ENCODE data around the gene TAS2R31. TPM values are rescaled to one million over a fixed set of nuclear protein-coding genes. Genes with fewer than 3 reads are reported as not detected.
A peak's percentile ranks its signal among the peaks of the same experiment; 100 is the strongest.

The TAS2R31 gene
- total and polyA plus RNA-seq, 2 of the 13 experiments (the other 11 are each of a cell fraction or from before 2014, with no cell fraction given), result 0.96 to 6.5 TPM

DNA sequence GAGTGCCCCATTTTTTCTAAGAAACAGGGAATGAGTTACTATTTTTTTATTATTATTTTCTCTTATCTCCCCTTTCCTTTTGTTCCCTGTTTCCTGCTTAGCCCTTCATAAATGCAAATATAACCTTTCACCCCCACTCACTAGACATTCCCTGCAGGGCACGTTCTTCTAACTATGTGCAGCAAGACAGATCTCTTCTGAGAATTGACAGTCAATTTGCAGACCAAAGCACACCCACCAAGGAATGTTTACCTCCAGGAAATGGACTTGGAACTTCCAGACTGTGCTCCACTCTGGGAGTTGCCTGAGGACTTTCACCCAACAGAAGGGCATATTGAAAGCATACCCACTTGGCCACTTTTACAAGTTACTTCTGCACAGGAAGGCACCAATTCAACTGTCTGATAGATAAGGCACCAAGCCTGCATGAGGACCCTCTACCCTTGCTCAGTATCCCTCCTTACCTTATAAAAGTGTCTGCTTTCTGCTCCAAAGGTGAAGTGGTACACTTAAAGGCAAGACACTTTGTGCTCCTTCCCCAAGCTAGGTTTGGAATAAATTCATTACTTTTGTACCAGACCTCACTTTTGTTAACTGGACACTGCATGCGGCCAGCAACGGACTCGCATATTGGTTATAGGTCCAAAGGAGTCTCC, 15.3 kb downstream of the TAS2R31 start (continued):
- TF ChIP-seq, protein P1, sequence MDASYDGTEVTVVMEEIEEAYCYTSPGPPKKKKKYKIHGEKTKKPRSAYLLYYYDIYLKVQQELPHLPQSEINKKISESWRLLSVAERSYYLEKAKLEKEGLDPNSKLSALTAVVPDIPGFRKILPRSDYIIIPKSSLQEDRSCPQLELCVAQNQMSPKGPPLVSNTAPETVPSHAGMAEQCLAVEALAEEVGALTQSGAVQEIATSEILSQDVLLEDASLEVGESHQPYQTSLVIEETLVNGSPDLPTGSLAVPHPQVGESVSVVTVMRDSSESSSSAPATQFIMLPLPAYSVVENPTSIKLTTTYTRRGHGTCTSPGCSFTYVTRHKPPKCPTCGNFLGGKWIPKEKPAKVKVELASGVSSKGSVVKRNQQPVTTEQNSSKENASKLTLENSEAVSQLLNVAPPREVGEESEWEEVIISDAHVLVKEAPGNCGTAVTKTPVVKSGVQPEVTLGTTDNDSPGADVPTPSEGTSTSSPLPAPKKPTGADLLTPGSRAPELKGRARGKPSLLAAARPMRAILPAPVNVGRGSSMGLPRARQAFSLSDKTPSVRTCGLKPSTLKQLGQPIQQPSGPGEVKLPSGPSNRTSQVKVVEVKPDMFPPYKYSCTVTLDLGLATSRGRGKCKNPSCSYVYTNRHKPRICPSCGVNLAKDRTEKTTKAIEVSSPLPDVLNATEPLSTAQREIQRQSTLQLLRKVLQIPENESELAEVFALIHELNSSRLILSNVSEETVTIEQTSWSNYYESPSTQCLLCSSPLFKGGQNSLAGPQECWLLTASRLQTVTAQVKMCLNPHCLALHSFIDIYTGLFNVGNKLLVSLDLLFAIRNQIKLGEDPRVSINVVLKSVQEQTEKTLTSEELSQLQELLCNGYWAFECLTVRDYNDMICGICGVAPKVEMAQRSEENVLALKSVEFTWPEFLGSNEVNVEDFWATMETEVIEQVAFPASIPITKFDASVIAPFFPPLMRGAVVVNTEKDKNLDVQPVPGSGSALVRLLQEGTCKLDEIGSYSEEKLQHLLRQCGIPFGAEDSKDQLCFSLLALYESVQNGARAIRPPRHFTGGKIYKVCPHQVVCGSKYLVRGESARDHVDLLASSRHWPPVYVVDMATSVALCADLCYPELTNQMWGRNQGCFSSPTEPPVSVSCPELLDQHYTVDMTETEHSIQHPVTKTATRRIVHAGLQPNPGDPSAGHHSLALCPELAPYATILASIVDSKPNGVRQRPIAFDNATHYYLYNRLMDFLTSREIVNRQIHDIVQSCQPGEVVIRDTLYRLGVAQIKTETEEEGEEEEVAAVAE (CRISPR knock-in tag; IDR thresholded peaks at IDR 0.05; ENCODE audit: borderline replicate concordance), result peak; percentile 36; the same call in 1 of the 2 replicates
- TF ChIP-seq, protein P2, sequence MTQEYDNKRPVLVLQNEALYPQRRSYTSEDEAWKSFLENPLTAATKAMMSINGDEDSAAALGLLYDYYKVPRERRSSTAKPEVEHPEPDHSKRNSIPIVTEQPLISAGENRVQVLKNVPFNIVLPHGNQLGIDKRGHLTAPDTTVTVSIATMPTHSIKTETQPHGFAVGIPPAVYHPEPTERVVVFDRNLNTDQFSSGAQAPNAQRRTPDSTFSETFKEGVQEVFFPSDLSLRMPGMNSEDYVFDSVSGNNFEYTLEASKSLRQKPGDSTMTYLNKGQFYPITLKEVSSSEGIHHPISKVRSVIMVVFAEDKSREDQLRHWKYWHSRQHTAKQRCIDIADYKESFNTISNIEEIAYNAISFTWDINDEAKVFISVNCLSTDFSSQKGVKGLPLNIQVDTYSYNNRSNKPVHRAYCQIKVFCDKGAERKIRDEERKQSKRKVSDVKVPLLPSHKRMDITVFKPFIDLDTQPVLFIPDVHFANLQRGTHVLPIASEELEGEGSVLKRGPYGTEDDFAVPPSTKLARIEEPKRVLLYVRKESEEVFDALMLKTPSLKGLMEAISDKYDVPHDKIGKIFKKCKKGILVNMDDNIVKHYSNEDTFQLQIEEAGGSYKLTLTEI (CRISPR knock-in tag; conservative IDR thresholded peaks at IDR 0.05), result no peak
- no peak for TF ChIP-seq YY1 (IDR thresholded peaks at IDR 0.05; ENCODE audit: insufficient read depth, insufficient replicate concordance, low read depth, low read length)
- TF ChIP-seq REPIN1 (CRISPR knock-in tag; IDR thresholded peaks at IDR 0.05; ENCODE audit: borderline replicate concordance, low read depth), result peak; percentile 58; the same call in 1 of the 2 replicates
- TF ChIP-seq ZNF256 (CRISPR knock-in tag; conservative IDR thresholded peaks at IDR 0.05), result no peak
- TF ChIP-seq MED1 (CRISPR knock-in tag; IDR thresholded peaks at IDR 0.05), result peak; percentile 94
- TF ChIP-seq, protein P3, sequence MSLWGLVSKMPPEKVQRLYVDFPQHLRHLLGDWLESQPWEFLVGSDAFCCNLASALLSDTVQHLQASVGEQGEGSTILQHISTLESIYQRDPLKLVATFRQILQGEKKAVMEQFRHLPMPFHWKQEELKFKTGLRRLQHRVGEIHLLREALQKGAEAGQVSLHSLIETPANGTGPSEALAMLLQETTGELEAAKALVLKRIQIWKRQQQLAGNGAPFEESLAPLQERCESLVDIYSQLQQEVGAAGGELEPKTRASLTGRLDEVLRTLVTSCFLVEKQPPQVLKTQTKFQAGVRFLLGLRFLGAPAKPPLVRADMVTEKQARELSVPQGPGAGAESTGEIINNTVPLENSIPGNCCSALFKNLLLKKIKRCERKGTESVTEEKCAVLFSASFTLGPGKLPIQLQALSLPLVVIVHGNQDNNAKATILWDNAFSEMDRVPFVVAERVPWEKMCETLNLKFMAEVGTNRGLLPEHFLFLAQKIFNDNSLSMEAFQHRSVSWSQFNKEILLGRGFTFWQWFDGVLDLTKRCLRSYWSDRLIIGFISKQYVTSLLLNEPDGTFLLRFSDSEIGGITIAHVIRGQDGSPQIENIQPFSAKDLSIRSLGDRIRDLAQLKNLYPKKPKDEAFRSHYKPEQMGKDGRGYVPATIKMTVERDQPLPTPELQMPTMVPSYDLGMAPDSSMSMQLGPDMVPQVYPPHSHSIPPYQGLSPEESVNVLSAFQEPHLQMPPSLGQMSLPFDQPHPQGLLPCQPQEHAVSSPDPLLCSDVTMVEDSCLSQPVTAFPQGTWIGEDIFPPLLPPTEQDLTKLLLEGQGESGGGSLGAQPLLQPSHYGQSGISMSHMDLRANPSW (CRISPR knock-in tag; IDR thresholded peaks at IDR 0.05; ENCODE audit: borderline replicate concordance), result 0 out of 2 replicates have a peak, but pooled peaks have one; percentile 56
- TF ChIP-seq, protein P4, sequence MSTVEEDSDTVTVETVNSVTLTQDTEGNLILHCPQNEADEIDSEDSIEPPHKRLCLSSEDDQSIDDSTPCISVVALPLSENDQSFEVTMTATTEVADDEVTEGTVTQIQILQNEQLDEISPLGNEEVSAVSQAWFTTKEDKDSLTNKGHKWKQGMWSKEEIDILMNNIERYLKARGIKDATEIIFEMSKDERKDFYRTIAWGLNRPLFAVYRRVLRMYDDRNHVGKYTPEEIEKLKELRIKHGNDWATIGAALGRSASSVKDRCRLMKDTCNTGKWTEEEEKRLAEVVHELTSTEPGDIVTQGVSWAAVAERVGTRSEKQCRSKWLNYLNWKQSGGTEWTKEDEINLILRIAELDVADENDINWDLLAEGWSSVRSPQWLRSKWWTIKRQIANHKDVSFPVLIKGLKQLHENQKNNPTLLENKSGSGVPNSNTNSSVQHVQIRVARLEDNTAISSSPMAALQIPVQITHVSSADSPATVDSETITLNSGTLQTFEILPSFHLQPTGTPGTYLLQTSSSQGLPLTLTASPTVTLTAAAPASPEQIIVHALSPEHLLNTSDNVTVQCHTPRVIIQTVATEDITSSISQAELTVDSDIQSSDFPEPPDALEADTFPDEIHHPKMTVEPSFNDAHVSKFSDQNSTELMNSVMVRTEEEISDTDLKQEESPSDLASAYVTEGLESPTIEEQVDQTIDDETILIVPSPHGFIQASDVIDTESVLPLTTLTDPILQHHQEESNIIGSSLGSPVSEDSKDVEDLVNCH (CRISPR knock-in tag; IDR thresholded peaks at IDR 0.05), result no peak
- no peak; the same call in 1 of the 2 replicates for TF ChIP-seq KLF12 (CRISPR knock-in tag; IDR thresholded peaks at IDR 0.05; ENCODE audit: borderline replicate concordance)
- TF ChIP-seq SSRP1 (CRISPR knock-in tag; IDR thresholded peaks at IDR 0.05), result no peak
- TF ChIP-seq CBFB (CRISPR knock-in tag; IDR thresholded peaks at IDR 0.05), result no peak
